Measurements from ENCODE around the gene WDR20. TPM values are rescaled to one million over a fixed set of nuclear protein-coding genes. Genes with fewer than 3 reads are reported as not detected.

Gene WDR20
- total RNA-seq, 1 donor, result 15.6 TPM

GRCh38 chr14:102212845-102213244, 73.1 kb downstream of the WDR20 start:
- Histone ChIP-seq H3K4me3 (ENCODE audit: insufficient read depth, low read length) (no peak overlapping the region), H2AFZ (ENCODE audit: low read length) (no peak overlapping the region), H3K27ac (ENCODE audit: low read depth, low read length) (no peak overlapping the region), H3K4me1 (ENCODE audit: insufficient read depth, low read length) (peaks cover 22% of the 10 kb centered on the region), H3K4me2 (ENCODE audit: insufficient read depth, low read length) (no peak overlapping the region), H3K9me3 (ENCODE audit: low read depth, low read length) (no peaks in the 10 kb centered on the region), H3K79me2 (ENCODE audit: insufficient read depth, low read length) (peaks cover 52% of the 10 kb centered on the region), H3K36me3 (ENCODE audit: insufficient read depth, low read length) (peaks cover 26% of the 10 kb centered on the region), H3K27me3 (ENCODE audit: insufficient read depth, low read length) (no peaks in the 10 kb centered on the region), H4K20me1 (ENCODE audit: insufficient read depth, low read length) (peaks cover 3% of the 10 kb centered on the region)
- TF ChIP-seq CTCF (IDR thresholded peaks at IDR 0.05; ENCODE audit: extremely low read depth, low read depth, low read length), result no peak
- no peak for DNase-seq (ENCODE audit: insufficient read length, low spot score, missing footprints)

GRCh38 chr14:102213470-102213869, 73.8 kb downstream of the WDR20 start:
- Histone ChIP-seq H3K27me3 (ENCODE audit: insufficient read depth, low read length) (no peaks in the 10 kb centered on the region), H4K20me1 (ENCODE audit: insufficient read depth, low read length) (peaks cover 3% of the 10 kb centered on the region), H3K4me3 (ENCODE audit: insufficient read depth, low read length) (no peak overlapping the region), H3K79me2 (ENCODE audit: insufficient read depth, low read length) (peaks cover 56% of the 10 kb centered on the region), H3K9me3 (ENCODE audit: low read depth, low read length) (no peaks in the 10 kb centered on the region), H3K4me1 (ENCODE audit: insufficient read depth, low read length) (peaks cover 22% of the 10 kb centered on the region), H3K27ac (ENCODE audit: low read depth, low read length) (no peak overlapping the region), H3K4me2 (ENCODE audit: insufficient read depth, low read length) (no peak overlapping the region), H2AFZ (ENCODE audit: low read length) (no peak overlapping the region), H3K36me3 (ENCODE audit: insufficient read depth, low read length) (peaks cover 30% of the 10 kb centered on the region)
- no peak for TF ChIP-seq CTCF (IDR thresholded peaks at IDR 0.05; ENCODE audit: extremely low read depth, low read depth, low read length)
- no peak for DNase-seq (ENCODE audit: insufficient read length, low spot score, missing footprints)

- H3K4me1 ChIP-seq (ENCODE audit: insufficient read depth, low read length), result peaks cover 22% of the 10 kb centered on the region
- peak overlapping the region; percentile 46 for H3K27ac ChIP-seq (ENCODE audit: low read depth, low read length)
- no peak overlapping the region for H2AFZ ChIP-seq (ENCODE audit: low read length)
- H3K27me3 ChIP-seq (ENCODE audit: insufficient read depth, low read length), result no peaks in the 10 kb centered on the region
- peaks cover 28% of the 10 kb centered on the region for H3K36me3 ChIP-seq (ENCODE audit: insufficient read depth, low read length)
- H3K9me3 ChIP-seq (ENCODE audit: low read depth, low read length), result no peaks in the 10 kb centered on the region
- peaks cover 63% of the 10 kb centered on the region for H3K79me2 ChIP-seq (ENCODE audit: insufficient read depth, low read length)
- DNase-seq (ENCODE audit: insufficient read length, low spot score, missing footprints), result no peak
- H3K4me2 ChIP-seq (ENCODE audit: insufficient read depth, low read length), result no peak overlapping the region
- TF ChIP-seq CTCF (IDR thresholded peaks at IDR 0.05; ENCODE audit: extremely low read depth, low read depth, low read length), result peak; percentile 25
- H3K4me3 ChIP-seq (ENCODE audit: insufficient read depth, low read length), result no peak overlapping the region
- H4K20me1 ChIP-seq (ENCODE audit: insufficient read depth, low read length), result peaks cover 6% of the 10 kb centered on the region
Observed at GRCh38 chr14:102213984-102214658, 74.4 kb downstream of the WDR20 start.

GRCh38 chr14:102215071-102215470, 75.4 kb downstream of the WDR20 start:
- Histone ChIP-seq H3K79me2 (ENCODE audit: insufficient read depth, low read length) (peaks cover 67% of the 10 kb centered on the region), H3K27me3 (ENCODE audit: insufficient read depth, low read length) (no peaks in the 10 kb centered on the region), H3K36me3 (ENCODE audit: insufficient read depth, low read length) (peaks cover 30% of the 10 kb centered on the region), H3K4me2 (ENCODE audit: insufficient read depth, low read length) (peak overlapping the region; percentile 56), H2AFZ (ENCODE audit: low read length) (no peak overlapping the region), H3K27ac (ENCODE audit: low read depth, low read length) (peak overlapping the region; percentile 46), H3K9me3 (ENCODE audit: low read depth, low read length) (no peaks in the 10 kb centered on the region), H4K20me1 (ENCODE audit: insufficient read depth, low read length) (peaks cover 6% of the 10 kb centered on the region), H3K4me1 (ENCODE audit: insufficient read depth, low read length) (peaks cover 22% of the 10 kb centered on the region), H3K4me3 (ENCODE audit: insufficient read depth, low read length) (no peak overlapping the region)
- no peak for TF ChIP-seq CTCF (IDR thresholded peaks at IDR 0.05; ENCODE audit: extremely low read depth, low read depth, low read length)
- peak; percentile 98 for DNase-seq (ENCODE audit: insufficient read length, low spot score, missing footprints)

Measured in osteoblast (primary cell).